ENCODE results near the gene BLTP3A. TPM values are rescaled to one million over a fixed set of nuclear protein-coding genes. Genes with fewer than 3 reads are reported as not detected.
A peak's percentile ranks its signal among the peaks of the same experiment; 100 is the strongest.

BLTP3A gene
- total and polyA plus RNA-seq, 9 donors = 7.8 to 14.0 (median 11.4) TPM

DNA sequence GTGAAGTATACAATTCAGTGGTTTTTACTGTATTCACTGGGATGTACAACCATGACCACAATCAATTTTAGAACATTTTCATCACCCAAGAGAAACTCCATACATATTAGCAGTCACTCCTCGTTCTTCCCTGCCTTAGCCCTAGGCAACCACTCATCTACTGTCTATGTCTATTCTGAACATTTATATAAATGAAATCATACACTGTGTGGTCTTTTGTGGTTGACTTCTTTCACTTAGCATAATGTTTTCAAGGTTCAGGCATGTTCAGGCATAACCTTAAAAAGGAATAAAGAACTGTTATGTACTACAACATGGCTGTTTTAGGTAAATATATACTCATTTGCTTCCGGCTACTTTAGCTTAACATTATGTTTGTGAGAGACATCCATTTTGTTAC lies 37.3 kb downstream of the BLTP3A start:
- H3K9me3 ChIP-seq (replicated peaks; ENCODE audit: control insufficient read depth, low read depth, low read length) = no peaks in the 10 kb centered on the region
- H3K4me1 ChIP-seq (ENCODE audit: control insufficient read depth, insufficient read depth, low read length) = no peaks in the 10 kb centered on the region
- H3K27me3 ChIP-seq (ENCODE audit: control insufficient read depth, insufficient read depth, low read length) = no peaks in the 10 kb centered on the region
- no peak overlapping the region for H3K27ac ChIP-seq (ENCODE audit: low read length)
- DNase-seq = no peak
- no CpG with 5 or more reads among the region's 2 CpGs for WGBS (ENCODE audit: insufficient coverage)
- H3K4me3 ChIP-seq (ENCODE audit: low read length) = no peak overlapping the region
- peaks cover 14% of the 10 kb centered on the region for H3K36me3 ChIP-seq (ENCODE audit: control insufficient read depth, insufficient read depth, low read length)

- H3K27ac ChIP-seq (ENCODE audit: low read length) = no peak overlapping the region
- no peaks in the 10 kb centered on the region for H3K4me1 ChIP-seq (ENCODE audit: control insufficient read depth, insufficient read depth, low read length)
- no peak for DNase-seq
- no CpG with 5 or more reads among the region's 1 CpG for WGBS (ENCODE audit: insufficient coverage)
- no peak overlapping the region for H3K4me3 ChIP-seq (ENCODE audit: low read length)
- H3K9me3 ChIP-seq (replicated peaks; ENCODE audit: control insufficient read depth, low read depth, low read length) = no peaks in the 10 kb centered on the region
- no peaks in the 10 kb centered on the region for H3K27me3 ChIP-seq (ENCODE audit: control insufficient read depth, insufficient read depth, low read length)
- peaks cover 29% of the 10 kb centered on the region for H3K36me3 ChIP-seq (ENCODE audit: control insufficient read depth, insufficient read depth, low read length)
These were observed 41.1 kb downstream of the BLTP3A start for GRCh38 chr6:34832942-34833341.

DNA sequence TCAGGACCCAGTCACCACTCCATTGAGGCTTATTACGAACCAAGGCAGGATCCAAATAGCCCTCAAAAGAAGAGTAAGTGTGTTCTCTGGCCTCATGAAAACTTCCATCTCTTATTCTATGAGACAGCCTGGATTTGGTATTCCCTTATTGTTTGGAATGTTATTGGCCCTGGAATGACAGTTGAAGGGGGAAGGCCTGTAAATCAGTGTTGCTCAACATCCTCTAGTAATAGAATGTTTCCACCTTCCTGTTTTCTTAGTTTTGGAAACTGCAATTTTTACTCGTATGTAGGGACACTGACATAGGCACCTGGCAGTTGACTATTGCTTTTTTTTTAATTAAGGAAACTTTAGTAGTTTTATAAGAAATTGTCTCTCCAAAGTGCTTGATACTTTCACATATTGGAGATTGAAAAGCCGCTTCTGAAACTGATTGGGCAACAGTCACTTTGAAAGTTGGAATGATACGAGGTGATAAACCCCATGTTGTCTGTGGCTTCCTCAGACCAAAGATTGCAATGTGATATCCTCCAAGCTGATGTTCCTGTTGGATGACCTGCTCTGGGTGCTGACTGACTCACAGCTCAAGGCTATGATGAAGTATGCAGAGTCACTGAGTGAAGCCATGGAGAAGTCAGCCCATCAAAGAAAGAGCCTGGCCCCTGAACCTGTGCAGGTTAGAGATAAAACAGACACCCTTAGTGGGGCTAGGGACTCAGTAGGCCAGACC lies 43.1 kb downstream of the BLTP3A start:
- no peaks in the 10 kb centered on the region for H3K4me1 ChIP-seq (ENCODE audit: control insufficient read depth, insufficient read depth, low read length)
- H3K9me3 ChIP-seq (replicated peaks; ENCODE audit: control insufficient read depth, low read depth, low read length) = no peaks in the 10 kb centered on the region
- peaks cover 29% of the 10 kb centered on the region for H3K36me3 ChIP-seq (ENCODE audit: control insufficient read depth, insufficient read depth, low read length)
- peak; percentile 12 for DNase-seq
- no peak overlapping the region for H3K4me3 ChIP-seq (ENCODE audit: low read length)
- H3K27me3 ChIP-seq (ENCODE audit: control insufficient read depth, insufficient read depth, low read length) = no peaks in the 10 kb centered on the region
- H3K27ac ChIP-seq (ENCODE audit: low read length) = no peak overlapping the region
- WGBS (ENCODE audit: insufficient coverage) = 85% methylated on average over 2 of the region's 4 CpGs

DNA sequence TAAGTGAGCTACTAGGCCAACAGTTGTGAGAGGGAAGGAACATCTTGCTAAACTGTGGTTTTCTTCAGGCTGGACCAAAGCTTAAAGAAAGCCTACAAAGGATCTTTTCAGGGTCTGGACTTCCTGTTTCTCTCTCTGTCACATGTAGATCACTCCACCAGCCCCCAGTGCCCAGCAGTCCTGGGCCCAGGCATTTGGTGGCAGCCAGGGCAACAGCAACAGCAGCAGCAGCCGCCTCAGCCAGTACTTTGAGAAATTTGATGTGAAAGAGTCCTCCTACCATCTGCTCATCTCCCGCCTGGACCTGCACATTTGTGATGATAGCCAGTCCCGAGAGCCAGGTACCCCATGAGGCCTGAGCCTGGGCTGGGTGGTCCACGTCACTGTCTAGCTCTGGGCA lies 44.1 kb downstream of the BLTP3A start:
- peak; percentile 14 for DNase-seq
- Histone ChIP-seq H3K4me3 (ENCODE audit: low read length) (no peak overlapping the region), H3K27me3 (ENCODE audit: control insufficient read depth, insufficient read depth, low read length) (no peaks in the 10 kb centered on the region), H3K4me1 (ENCODE audit: control insufficient read depth, insufficient read depth, low read length) (no peaks in the 10 kb centered on the region), H3K36me3 (ENCODE audit: control insufficient read depth, insufficient read depth, low read length) (peaks cover 31% of the 10 kb centered on the region), H3K9me3 (replicated peaks; ENCODE audit: control insufficient read depth, low read depth, low read length) (no peaks in the 10 kb centered on the region), H3K27ac (ENCODE audit: low read length) (no peak overlapping the region)
- 100% methylated on average over 2 of the region's 4 CpGs for WGBS (ENCODE audit: insufficient coverage)

GRCh38 chr6:34836451-34836850 lies 44.6 kb downstream of the BLTP3A start:
- Histone ChIP-seq H3K9me3 (replicated peaks; ENCODE audit: control insufficient read depth, low read depth, low read length) (no peaks in the 10 kb centered on the region), H3K27ac (ENCODE audit: low read length) (no peak overlapping the region), H3K36me3 (ENCODE audit: control insufficient read depth, insufficient read depth, low read length) (peaks cover 31% of the 10 kb centered on the region), H3K4me3 (ENCODE audit: low read length) (no peak overlapping the region), H3K27me3 (ENCODE audit: control insufficient read depth, insufficient read depth, low read length) (no peaks in the 10 kb centered on the region), H3K4me1 (ENCODE audit: control insufficient read depth, insufficient read depth, low read length) (no peaks in the 10 kb centered on the region)
- no peak for DNase-seq
- no CpG with 5 or more reads among the region's 2 CpGs for WGBS (ENCODE audit: insufficient coverage)

GRCh38 chr6:34837528-34837927 lies 45.6 kb downstream of the BLTP3A start:
- Histone ChIP-seq H3K4me3 (ENCODE audit: low read length) (no peak overlapping the region), H3K4me1 (ENCODE audit: control insufficient read depth, insufficient read depth, low read length) (no peaks in the 10 kb centered on the region), H3K36me3 (ENCODE audit: control insufficient read depth, insufficient read depth, low read length) (peaks cover 31% of the 10 kb centered on the region), H3K27ac (ENCODE audit: low read length) (no peak overlapping the region), H3K9me3 (replicated peaks; ENCODE audit: control insufficient read depth, low read depth, low read length) (no peaks in the 10 kb centered on the region), H3K27me3 (ENCODE audit: control insufficient read depth, insufficient read depth, low read length) (no peaks in the 10 kb centered on the region)
- DNase-seq = no peak

GRCh38 chr6:34839666-34840352 lies 47.9 kb downstream of the BLTP3A start:
- Histone ChIP-seq H3K4me1 (ENCODE audit: control insufficient read depth, insufficient read depth, low read length) (no peaks in the 10 kb centered on the region), H3K27me3 (ENCODE audit: control insufficient read depth, insufficient read depth, low read length) (no peaks in the 10 kb centered on the region), H3K36me3 (ENCODE audit: control insufficient read depth, insufficient read depth, low read length) (peaks cover 26% of the 10 kb centered on the region), H3K4me3 (ENCODE audit: low read length) (no peak overlapping the region), H3K9me3 (replicated peaks; ENCODE audit: control insufficient read depth, low read depth, low read length) (no peaks in the 10 kb centered on the region), H3K27ac (ENCODE audit: low read length) (no peak overlapping the region)
- DNase-seq = peak; percentile 5
- WGBS (ENCODE audit: insufficient coverage) = 93% methylated on average over 9 of the region's 15 CpGs

Other genes starting within 250 kb of the BLTP3A start
- 0.04 TPM for gene SPDEF, start 235.8 kb upstream of the BLTP3A start, total RNA-seq
- gene SPDEF, start 235.8 kb upstream of the BLTP3A start, polyA plus RNA-seq (ENCODE audit: insufficient read depth in 1 of 8, insufficient read length in 8 of 8, low replicate concordance in 1 of 8) = under 1 TPM in 5 of 8 donors, not detected in 3; 0.11 to 0.28 (median 0.11) TPM
- 46.9 TPM for gene ILRUN, start 95.3 kb upstream of the BLTP3A start, total RNA-seq
- 10 to 100 TPM; 69.8 to 92.3 (median 77.0) TPM for gene ILRUN, start 95.3 kb upstream of the BLTP3A start, polyA plus RNA-seq (ENCODE audit: insufficient read depth in 1 of 8, insufficient read length in 8 of 8, low replicate concordance in 1 of 8)
- gene SNRPC, start 34.6 kb upstream of the BLTP3A start, total RNA-seq = 81.4 TPM
- 100 to 1,000 TPM; 103 to 138 (median 111) TPM for gene SNRPC, start 34.6 kb upstream of the BLTP3A start, polyA plus RNA-seq (ENCODE audit: insufficient read depth in 1 of 8, insufficient read length in 8 of 8, low replicate concordance in 1 of 8)
- 44.9 TPM for gene TAF11, start 96.0 kb downstream of the BLTP3A start, total RNA-seq
- 10 to 100 TPM; 44.6 to 51.6 (median 46.5) TPM for gene TAF11, start 96.0 kb downstream of the BLTP3A start, polyA plus RNA-seq (ENCODE audit: insufficient read depth in 1 of 8, insufficient read length in 8 of 8, low replicate concordance in 1 of 8)
- gene ANKS1A, start 97.2 kb downstream of the BLTP3A start, total RNA-seq = 22.7 TPM
- gene ANKS1A, start 97.2 kb downstream of the BLTP3A start, polyA plus RNA-seq (ENCODE audit: insufficient read depth in 1 of 8, insufficient read length in 8 of 8, low replicate concordance in 1 of 8) = 10 to 100 TPM; 31.1 to 56.0 (median 40.4) TPM